ENCODE results near the gene PLCL2. TPM values are rescaled to one million over a fixed set of nuclear protein-coding genes. Genes with fewer than 3 reads are reported as not detected.

Gene PLCL2
- polyA plus RNA-seq, 6 donors from 2014 or later = 65.7 to 92.7 (median 69.1) TPM

- DNase-seq (no peak), ATAC-seq (ENCODE audit: low read depth in 2 of 2) (no peak)
- peak overlapping the region; percentile 83 to 99 (median 96) for H3K4me3 Mint-ChIP-seq
- H3K27me3 Mint-ChIP-seq = no peaks in the 10 kb centered on the region
- H3K4me1 Mint-ChIP-seq = peaks cover 76 to 82% (median 78%) of the 10 kb centered on the region in 3 donors
- H3K36me3 Mint-ChIP-seq = no peaks in the 10 kb centered on the region
- peak overlapping the region in 5 of 6 donors; percentile 73 to 98 (median 88) for H3K27ac Mint-ChIP-seq
- H3K9me3 Mint-ChIP-seq = no peaks in the 10 kb centered on the region
These were observed 3.6 kb downstream of the PLCL2 start for GRCh38 chr3:16888356-16888755.

GRCh38 chr3:16888785-16889607, 4.2 kb downstream of the PLCL2 start:
- Mint-ChIP-seq H3K9me3 (no peaks in the 10 kb centered on the region), H3K27me3 (no peaks in the 10 kb centered on the region), H3K27ac (peak overlapping the region; percentile 70 to 98 (median 88)), H3K4me1 (peaks cover 76 to 80% (median 76%) of the 10 kb centered on the region in 3 donors), H3K36me3 (no peaks in the 10 kb centered on the region), H3K4me3 (peak overlapping the region; percentile 83 to 99 (median 96))
- ATAC-seq (ENCODE audit: low read depth in 2 of 2) (no peak), DNase-seq (no peak)

- Mint-ChIP-seq H3K9me3 (no peaks in the 10 kb centered on the region), H3K4me3 (peak overlapping the region in 5 of 8 donors; percentile 9 to 99 (median 41)), H3K27me3 (no peaks in the 10 kb centered on the region), H3K4me1 (peaks cover 81 to 92% (median 89%) of the 10 kb centered on the region in 3 donors), H3K36me3 (no peaks in the 10 kb centered on the region), H3K27ac (peak overlapping the region; percentile 3 to 98 (median 73))
- ATAC-seq (ENCODE audit: low read depth in 2 of 2) (no peak), DNase-seq (no peak)
These were observed 6.0 kb downstream of the PLCL2 start for GRCh38 chr3:16890597-16891333.

- Mint-ChIP-seq H3K4me1 (peaks cover 86 to 93% (median 90%) of the 10 kb centered on the region in 3 donors), H3K4me3 (peak overlapping the region in 6 of 8 donors; percentile 0 to 68 (median 54)), H3K9me3 (no peaks in the 10 kb centered on the region), H3K27me3 (no peaks in the 10 kb centered on the region), H3K36me3 (no peaks in the 10 kb centered on the region), H3K27ac (peak overlapping the region in 4 of 6 donors; percentile 47 to 75 (median 60))
- DNase-seq = no peak
- peak in 1 of 2 donors; percentile 10 for ATAC-seq (ENCODE audit: low read depth in 2 of 2)
These were observed 9.0 kb downstream of the PLCL2 start for GRCh38 chr3:16893618-16894200.

- peak overlapping the region; percentile 86 to 98 (median 94) for H3K27ac Mint-ChIP-seq
- no peaks in the 10 kb centered on the region for H3K9me3 Mint-ChIP-seq
- peak overlapping the region; percentile 42 to 87 (median 74) for H3K4me3 Mint-ChIP-seq
- DNase-seq (no peak), ATAC-seq (ENCODE audit: low read depth in 2 of 2) (no peak)
- no peaks in the 10 kb centered on the region for H3K27me3 Mint-ChIP-seq
- no peaks in the 10 kb centered on the region for H3K36me3 Mint-ChIP-seq
- H3K4me1 Mint-ChIP-seq = peaks cover 77 to 92% (median 90%) of the 10 kb centered on the region in 3 donors
These were observed 11.4 kb downstream of the PLCL2 start for GRCh38 chr3:16896094-16896627.

GRCh38 chr3:16896820-16897219, 12.1 kb downstream of the PLCL2 start:
- ATAC-seq (ENCODE audit: low read depth in 2 of 2) (peak in 1 of 2 donors; percentile 11), DNase-seq (no peak)
- H3K27ac Mint-ChIP-seq = peak overlapping the region; percentile 83 to 98 (median 94)
- H3K36me3 Mint-ChIP-seq = no peaks in the 10 kb centered on the region
- H3K9me3 Mint-ChIP-seq = no peaks in the 10 kb centered on the region
- H3K4me1 Mint-ChIP-seq = peaks cover 77 to 92% (median 90%) of the 10 kb centered on the region in 3 donors
- peak overlapping the region in 7 of 8 donors; percentile 58 to 87 (median 75) for H3K4me3 Mint-ChIP-seq
- H3K27me3 Mint-ChIP-seq = no peaks in the 10 kb centered on the region

- H3K27ac Mint-ChIP-seq = peak overlapping the region; percentile 83 to 98 (median 94)
- ATAC-seq (ENCODE audit: low read depth in 2 of 2) (peak; percentile 96 to 97), DNase-seq (peak; percentile 75)
- H3K4me1 Mint-ChIP-seq = peaks cover 75 to 92% (median 91%) of the 10 kb centered on the region in 3 donors
- peak overlapping the region; percentile 32 to 87 (median 74) for H3K4me3 Mint-ChIP-seq
- no peaks in the 10 kb centered on the region for H3K36me3 Mint-ChIP-seq
- no peaks in the 10 kb centered on the region for H3K9me3 Mint-ChIP-seq
- no peaks in the 10 kb centered on the region for H3K27me3 Mint-ChIP-seq
These were observed 12.6 kb downstream of the PLCL2 start for GRCh38 chr3:16897254-16897926.

DNA sequence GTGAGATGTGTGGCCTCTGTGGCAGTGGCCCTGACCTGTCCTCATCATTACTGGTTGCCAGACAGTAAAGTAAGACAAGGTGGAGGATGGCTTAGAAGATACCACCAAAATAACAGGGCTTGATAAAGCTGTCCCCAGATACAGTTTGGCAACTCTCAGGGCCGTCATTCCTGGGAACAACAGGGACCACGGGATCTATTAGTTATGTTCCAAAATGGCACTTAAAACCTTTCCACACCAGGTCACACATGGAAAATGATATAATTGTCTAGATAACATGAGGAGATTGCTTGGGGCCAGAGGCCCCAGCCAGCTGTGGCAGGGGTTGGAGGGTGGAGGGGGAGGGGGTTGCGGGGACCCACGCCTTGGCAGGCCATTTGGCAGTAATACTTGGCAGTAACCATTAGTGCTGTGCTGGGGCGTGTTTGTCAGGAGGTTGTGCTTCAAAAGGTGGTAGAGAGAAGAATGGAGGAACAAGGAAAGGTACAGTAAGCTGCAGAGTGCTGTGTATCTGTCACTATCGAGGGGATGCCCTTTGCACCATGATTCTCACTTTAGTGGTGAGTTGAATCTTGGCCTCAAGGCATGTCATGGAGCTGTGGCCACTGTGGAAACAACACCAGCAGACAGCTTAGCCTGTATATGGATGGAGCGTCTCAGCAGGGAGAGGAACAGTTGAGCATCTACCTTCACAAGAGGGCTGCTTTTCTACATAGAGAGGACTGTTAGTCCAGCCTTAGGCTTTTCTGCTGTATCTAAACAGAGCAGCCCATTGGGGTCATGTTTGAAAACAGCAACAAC, 14.0 kb downstream of the PLCL2 start:
- Mint-ChIP-seq H3K4me3 (peak overlapping the region in 5 of 8 donors; percentile 17 to 69 (median 56)), H3K27ac (peak overlapping the region; percentile 86 to 98 (median 94)), H3K9me3 (peaks cover 0 to 2% (median 0%) of the 10 kb centered on the region in 7 donors), H3K4me1 (peaks cover 75 to 93% (median 92%) of the 10 kb centered on the region in 3 donors), H3K36me3 (peaks cover 0 to under 1% of the 10 kb centered on the region in 2 donors), H3K27me3 (no peaks in the 10 kb centered on the region)
- DNase-seq (no peak), ATAC-seq (ENCODE audit: low read depth in 2 of 2) (no peak)

- H3K9me3 Mint-ChIP-seq = peaks cover 0 to 10% (median 4%) of the 10 kb centered on the region in 7 donors
- H3K4me1 Mint-ChIP-seq = peaks cover 83 to 100% (median 97%) of the 10 kb centered on the region in 3 donors
- no peaks in the 10 kb centered on the region for H3K27me3 Mint-ChIP-seq
- DNase-seq = no peak
- H3K4me3 Mint-ChIP-seq = peak overlapping the region in 1 of 8 donors; percentile 77
- H3K27ac Mint-ChIP-seq = peak overlapping the region in 4 of 6 donors; percentile 14 to 86 (median 52)
- H3K36me3 Mint-ChIP-seq = peaks cover 11% of the 10 kb centered on the region in 2 donors
- ATAC-seq (ENCODE audit: low read depth in 2 of 2) = no peak
These were observed 15.2 kb downstream of the PLCL2 start for GRCh38 chr3:16899919-16900318.

DNA sequence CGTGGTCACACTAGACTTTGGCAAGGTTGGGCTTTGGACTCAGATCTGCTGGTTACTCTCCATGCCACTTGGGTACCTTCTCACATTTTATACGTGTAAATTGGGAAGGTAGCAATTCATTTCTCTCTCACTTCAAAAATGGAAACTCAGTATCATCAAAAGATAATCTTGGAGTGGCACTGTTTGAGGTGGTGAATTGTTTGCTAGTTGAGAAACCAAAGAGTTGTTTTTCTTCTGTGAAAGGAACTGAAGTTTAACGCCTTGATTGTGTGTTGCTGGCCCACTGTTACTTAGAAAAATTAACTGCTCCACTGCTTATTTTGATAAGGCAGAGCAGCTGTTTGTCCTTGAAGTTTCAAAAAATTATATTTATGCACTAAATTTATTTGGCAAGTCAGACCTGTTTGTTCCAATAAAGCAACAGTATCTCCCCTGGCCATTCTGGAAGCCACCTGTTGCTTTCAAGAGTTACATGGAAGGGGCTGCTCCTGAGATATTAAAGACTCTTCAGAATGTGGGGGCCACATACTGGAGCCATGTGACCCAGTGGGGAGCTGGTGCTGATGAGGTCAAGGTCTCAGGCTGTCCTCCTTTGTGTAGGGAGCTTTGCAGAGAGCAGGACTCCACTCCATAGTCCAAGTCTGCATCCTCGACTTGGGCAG, 16.2 kb downstream of the PLCL2 start:
- DNase-seq (no peak), ATAC-seq (ENCODE audit: low read depth in 2 of 2) (no peak)
- H3K27ac Mint-ChIP-seq = peak overlapping the region; percentile 41 to 86 (median 83)
- H3K4me3 Mint-ChIP-seq = peak overlapping the region in 6 of 8 donors; percentile 2 to 77 (median 46)
- H3K4me1 Mint-ChIP-seq = peaks cover 81 to 100% (median 96%) of the 10 kb centered on the region in 3 donors
- no peaks in the 10 kb centered on the region for H3K27me3 Mint-ChIP-seq
- H3K36me3 Mint-ChIP-seq = peaks cover 13% of the 10 kb centered on the region in 2 donors
- H3K9me3 Mint-ChIP-seq = peaks cover 0 to 12% (median 4%) of the 10 kb centered on the region in 7 donors

All from naive B cell (primary cell).